Measurements from ENCODE around the gene OPN4. TPM values are rescaled to one million over a fixed set of nuclear protein-coding genes. Genes with fewer than 3 reads are reported as not detected.
"Not testable (repeated sequence)": the region's sequence is repeated elsewhere in the genome, so short reads cannot be mapped to it uniquely, and the experiment has no call there.

The OPN4 gene
- total RNA-seq: not detected in 2 replicates

DNA sequence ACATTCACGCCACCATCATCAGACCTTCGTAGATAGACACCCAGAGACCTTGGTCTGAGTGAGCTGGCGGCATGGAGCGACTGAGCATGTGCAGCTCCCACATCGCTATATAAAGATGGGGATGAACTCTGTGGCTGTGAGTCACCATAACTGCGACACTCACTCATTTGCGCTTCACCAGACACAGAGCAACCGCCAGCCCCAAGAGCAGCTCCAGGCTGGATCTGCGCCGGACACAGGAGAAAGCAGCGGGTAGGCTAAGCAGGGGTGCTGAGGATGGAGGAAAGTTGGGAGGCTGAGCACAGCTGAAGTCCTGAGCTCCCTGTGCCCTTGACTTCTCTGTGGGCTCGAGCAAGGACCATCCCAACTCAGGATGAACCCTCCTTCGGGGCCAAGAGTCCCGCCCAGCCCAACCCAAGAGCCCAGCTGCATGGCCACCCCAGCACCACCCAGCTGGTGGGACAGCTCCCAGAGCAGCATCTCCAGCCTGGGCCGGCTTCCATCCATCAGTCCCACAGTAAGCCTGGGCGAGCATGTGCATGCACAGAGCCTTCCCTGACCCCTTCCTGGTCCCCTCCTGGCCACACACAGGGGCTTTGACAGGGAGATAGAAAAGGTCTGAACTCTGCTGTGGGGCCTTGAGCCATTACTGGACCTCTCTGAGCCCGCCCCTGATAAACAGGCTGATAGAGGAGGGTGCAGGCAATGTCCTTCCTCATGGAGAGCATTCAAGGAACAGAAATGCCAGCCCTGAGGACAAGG lies at the start of gene OPN4:
OPN4 (plus strand) TSS at position 137 of the 762 bp plus-strand sequence; CDS start at position 374, 237 bp downstream.
- no peak for DNase-seq (ENCODE audit: low read depth, low spot score)

DNA sequence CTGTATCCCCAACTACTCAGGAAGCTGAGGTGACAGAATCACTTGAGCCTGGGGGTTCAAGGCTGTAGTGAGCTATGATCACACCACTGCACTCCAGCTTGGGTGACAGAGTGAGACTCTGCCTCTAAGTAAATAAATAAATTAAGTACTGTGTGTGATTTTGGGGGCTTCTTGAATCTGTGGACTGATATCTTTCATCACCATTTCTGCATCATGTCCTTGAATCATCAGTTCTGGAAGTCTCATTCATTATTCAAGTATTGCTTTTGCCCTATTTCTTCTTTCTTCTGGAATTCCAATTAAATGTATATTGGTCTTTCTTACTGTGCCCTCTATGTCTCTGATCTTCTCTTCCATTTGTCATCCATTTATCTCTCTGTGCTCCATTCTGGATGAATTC lies 46.7 kb upstream of the OPN4 start:
- DNase-seq (ENCODE audit: low read depth, low spot score): no peak

- DNase-seq (ENCODE audit: low read depth, low spot score): no peak
These were observed 44.4 kb upstream of the OPN4 start for GRCh38 chr10:86609920-86610319.

DNA sequence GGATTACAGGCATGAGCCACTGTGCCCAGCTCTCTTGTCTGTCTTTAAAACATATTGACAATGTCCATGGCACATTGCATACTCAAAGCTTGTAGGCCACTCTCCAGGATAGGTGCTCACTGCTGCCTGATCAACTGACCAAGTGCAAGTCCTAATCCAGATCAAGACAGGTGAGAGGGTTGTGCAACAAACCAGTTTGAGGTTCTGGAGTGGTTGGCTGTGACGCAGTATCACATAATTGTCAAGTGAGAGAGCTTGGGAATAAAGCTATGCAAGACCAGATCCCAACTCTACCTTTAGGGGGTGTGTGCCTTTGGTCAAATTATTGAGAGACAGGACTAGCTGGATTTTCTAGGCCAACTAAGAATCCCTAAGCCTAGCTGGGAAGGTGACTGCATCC lies 43.0 kb upstream of the OPN4 start:
- no peak for DNase-seq (ENCODE audit: low read depth, low spot score)

DNA sequence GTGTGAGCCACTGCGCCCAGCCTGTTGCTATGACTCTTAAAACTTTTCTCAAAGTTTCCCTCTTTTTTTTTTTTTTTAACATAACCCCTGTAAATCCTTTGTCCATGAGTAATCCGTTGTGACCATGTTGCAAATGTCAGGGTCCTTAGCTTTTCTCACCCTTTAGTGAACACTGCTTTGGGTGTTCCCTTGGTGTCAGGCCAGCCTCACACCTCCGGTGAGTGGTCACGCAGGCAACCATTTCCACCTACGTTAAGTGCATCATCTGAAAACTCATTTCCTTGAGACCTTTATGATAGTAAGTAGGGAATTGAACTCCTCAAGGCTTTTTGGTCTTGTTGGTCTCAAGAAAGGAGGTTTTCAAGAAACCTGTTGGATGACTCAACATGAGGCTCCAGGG lies 41.3 kb upstream of the OPN4 start:
- DNase-seq (ENCODE audit: low read depth, low spot score): no peak

DNA sequence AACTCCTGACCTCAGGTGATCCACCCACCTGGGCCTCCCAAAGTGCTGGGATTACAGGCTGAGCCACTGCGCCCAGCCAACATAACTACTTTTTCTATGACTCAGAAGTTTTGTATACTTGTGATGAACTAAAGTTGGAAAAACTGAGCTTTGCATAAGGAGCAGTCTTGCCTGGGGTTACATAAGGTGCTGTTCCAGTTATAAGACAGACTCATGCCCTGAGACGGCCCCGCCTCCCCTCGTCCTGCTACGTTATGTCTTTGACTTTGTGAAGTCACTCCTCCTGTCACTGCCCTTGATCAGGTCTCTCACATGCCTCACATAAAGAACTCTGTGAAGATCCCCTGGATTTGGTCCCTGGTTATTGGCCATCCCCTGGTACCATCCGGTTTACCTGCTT lies 40.4 kb upstream of the OPN4 start:
- no peak for DNase-seq (ENCODE audit: low read depth, low spot score)

- DNase-seq (ENCODE audit: low read depth, low spot score): no peak
These were observed 39.5 kb upstream of the OPN4 start for GRCh38 chr10:86614853-86615252.

DNA sequence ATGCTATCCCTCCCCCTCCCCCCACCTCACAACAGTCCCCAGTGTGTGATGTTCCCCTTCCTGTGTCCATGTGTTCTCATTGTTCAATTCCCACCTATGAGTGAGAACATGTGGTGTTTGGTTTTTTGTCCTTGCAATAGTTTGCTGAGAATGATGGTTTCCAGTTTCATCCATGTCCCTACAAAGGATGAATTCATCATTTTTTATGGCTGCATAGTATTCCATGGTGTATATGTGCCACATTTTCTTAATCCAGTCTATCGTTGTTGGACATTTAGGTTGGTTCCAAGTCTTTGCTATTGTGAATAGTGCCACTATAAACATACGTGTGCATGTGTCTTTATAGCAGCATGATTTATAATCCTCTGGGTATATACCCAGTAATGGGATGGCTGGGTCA lies 37.1 kb upstream of the OPN4 start:
- not testable (repeated sequence) for DNase-seq (ENCODE audit: low read depth, low spot score)

GRCh38 chr10:86628311-86628710 lies 26.0 kb upstream of the OPN4 start:
- DNase-seq (ENCODE audit: low read depth, low spot score): no peak

DNA sequence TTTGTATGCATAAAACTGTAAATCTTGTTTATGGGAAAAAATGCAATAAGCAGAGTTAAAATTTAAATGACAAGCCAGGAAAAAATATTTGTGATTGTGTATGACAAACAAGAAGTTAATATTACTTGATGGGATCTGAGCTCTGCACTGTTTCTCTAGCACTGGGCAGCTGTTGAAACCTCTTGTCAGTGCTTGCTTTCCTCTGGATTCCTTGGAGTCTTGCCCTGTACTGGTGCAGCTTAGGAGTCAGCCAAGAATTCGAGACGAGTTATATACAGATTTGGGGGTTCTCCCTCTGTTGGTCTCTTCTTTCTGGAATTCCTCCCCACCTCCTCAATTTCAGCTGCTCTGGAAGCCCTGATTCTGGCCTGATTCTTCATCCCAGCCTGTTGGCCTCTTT lies 24.3 kb upstream of the OPN4 start:
- no peak for DNase-seq (ENCODE audit: low read depth, low spot score)

GRCh38 chr10:86632009-86632800 lies 22.1 kb upstream of the OPN4 start:
- no peak for DNase-seq (ENCODE audit: low read depth, low spot score)

DNA sequence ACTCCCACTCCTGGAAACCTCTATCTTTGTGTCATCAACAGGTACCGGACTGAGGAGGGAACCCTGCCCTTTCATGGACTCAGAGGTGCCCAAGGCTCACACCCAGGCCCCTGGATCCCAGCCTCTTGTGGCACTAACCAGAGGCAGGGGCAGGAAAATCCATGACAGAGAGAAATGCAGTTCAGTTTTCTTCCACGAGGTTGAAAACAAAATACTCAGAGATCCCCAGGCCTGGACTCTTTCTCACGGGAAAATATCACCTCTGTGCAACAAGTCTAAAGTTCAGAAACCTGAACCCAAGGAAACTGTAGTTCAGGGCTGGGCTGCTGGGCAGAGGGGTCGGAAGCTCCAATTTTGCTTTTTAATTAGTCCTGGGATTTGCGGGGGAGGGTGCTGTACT lies 21.4 kb upstream of the OPN4 start:
- DNase-seq (ENCODE audit: low read depth, low spot score): no peak

DNA sequence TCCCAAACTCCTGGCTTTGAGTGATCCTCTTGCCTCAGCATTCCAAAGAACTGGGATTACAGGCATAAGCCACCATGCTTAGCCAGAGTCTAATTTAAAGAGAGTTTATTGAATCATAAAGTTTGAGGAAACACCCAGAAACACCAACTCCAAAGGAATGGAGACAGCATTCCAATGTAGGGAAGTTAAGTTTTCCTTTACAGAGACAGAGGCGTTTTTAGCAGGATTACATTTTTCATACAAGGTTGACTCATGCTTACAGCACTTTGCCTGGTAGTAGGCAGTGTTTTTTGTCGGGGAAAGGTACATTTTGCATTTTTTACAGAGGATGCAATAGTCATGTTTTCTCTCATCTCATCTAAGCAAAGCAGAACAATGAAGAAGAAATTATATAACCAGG lies 18.9 kb upstream of the OPN4 start:
- DNase-seq (ENCODE audit: low read depth, low spot score): no peak

DNA sequence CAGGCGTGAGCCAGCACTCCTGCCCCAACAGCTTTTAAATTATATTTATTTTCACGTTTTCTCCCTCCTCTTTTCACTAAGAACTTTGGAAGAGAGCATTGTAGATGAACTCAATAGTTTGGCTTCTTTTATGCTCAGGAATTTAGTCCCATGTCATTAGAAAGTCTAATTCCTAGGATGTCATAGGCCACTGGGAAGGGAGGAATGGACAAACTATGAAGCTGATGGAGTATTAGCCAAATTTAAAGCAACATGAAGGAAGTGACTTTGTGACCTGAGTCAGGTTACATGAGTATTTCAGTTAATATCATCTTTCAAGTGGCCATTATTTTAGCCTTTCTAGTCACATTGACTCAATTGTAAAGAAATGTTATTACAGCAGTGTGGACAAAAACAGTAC lies 18.0 kb upstream of the OPN4 start:
- no peak for DNase-seq (ENCODE audit: low read depth, low spot score)

GRCh38 chr10:86642021-86642420 lies 12.3 kb upstream of the OPN4 start:
- no peak for DNase-seq (ENCODE audit: low read depth, low spot score)

GRCh38 chr10:86642499-86642898 lies 11.8 kb upstream of the OPN4 start:
- DNase-seq (ENCODE audit: low read depth, low spot score): no peak

- DNase-seq (ENCODE audit: low read depth, low spot score): no peak
These were observed 10.1 kb upstream of the OPN4 start for GRCh38 chr10:86644152-86644793.

DNA sequence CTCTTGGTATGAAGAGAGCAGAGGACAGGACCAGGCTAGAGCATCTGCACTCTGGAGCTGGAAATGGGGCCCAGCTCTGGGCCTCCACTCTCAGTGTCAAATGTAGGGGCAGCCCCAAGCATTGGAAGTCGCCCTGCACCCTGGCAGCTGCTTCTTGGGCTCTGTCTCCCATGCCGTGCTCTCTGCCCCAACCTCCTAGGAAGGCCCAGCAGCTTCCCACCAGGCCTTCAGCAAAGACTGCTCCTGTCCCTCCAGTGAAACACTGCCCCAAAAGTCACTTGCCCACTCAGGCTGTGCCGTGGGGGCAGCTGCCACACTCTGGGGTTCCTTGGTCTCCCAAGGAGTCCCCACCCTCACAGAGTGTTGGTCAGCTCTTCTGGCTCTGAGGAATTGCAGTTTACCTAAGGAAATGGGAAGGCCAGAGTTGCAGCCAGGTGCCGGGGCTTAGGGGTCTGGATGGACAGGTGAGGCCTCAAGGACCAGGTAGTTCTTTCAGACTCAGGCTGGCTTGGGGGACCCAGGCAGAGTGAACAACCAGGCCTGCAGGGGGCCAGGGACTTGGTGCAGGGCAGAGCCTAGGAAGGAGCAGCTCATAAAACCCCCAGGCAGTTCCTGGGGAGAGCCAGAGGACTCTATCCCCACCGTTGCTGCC lies 9.4 kb upstream of the OPN4 start:
- DNase-seq (ENCODE audit: low read depth, low spot score): no peak

DNA sequence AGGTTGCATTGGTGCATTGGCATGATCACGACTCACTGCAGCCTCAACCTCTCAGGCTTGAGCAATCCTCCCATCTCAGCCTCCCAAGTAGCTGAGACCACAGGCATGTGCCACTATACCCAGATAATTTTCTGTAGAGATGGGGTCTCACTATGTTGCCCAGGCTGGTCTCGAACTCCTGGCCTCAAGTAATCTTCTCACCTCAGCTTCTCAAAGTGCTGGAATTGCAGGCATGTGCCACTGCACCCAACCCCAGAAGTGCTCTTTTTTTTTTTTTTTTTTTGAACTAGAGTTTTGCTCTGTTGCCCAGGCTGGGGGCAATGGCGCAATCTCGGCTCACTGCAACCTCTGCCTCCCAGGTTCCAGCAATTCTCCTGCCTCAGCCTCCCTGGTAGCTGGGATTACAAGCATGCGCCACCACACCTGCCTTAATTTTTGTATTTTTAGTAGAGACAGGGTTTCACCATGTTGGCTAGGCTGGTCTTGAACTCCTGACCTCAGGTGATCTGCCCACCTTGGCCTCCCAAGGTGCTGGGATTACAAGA lies 8.7 kb upstream of the OPN4 start:
- DNase-seq (ENCODE audit: low read depth, low spot score): not testable (repeated sequence)

DNA sequence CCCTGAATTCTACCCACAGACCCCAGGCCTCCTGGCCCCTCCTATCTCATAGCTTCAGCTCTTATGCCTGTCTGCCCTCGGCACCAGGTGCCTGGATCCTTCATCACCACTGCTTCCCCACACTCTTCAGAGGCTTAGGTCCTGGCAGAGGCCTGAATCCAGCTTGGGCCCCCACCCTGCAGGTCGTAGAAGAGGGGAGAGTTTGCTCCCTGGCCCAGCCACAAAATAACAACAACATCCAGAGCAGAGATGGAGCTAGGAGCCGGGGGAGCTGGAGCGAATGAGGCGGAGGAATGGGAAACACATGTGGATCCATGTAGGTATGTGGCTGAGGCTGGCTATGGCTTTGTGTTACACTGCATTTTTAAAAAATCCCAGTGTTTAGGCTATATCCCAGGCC lies 7.8 kb upstream of the OPN4 start:
- DNase-seq (ENCODE audit: low read depth, low spot score): no peak

- no peak for DNase-seq (ENCODE audit: low read depth, low spot score)
These were observed 7.4 kb upstream of the OPN4 start for GRCh38 chr10:86646933-86647332.

Data from pulmonary artery endothelial cell (primary cell).